Endodermal cell (in vitro differentiated cells): ENCODE data around the gene SLC6A18. TPM values are rescaled to one million over a fixed set of nuclear protein-coding genes. Genes with fewer than 3 reads are reported as not detected.

ENCODE experiments used
- DNase-seq: peaks from one replicate; pipeline ENCODE4 v3.0.0-alpha.2; 2017
- H3K27ac ChIP-seq: 2 replicates; pipeline ENCODE4 v1.5.1; 2013; ENCODE audit warnings: mild to moderate bottlenecking, low read depth, low read length, moderate library complexity
- H3K27me3 ChIP-seq: 2 replicates; pipeline ENCODE4 v1.6.1; 2013; ENCODE audit warnings: mild to moderate bottlenecking, low read length, moderate library complexity; ENCODE audit not compliant: insufficient read depth, control insufficient read depth, poor library complexity, severe bottlenecking
- H3K36me3 ChIP-seq: 2 replicates; pipeline ENCODE4 v1.7.0; 2013; ENCODE audit warnings: mild to moderate bottlenecking, low read length, moderate library complexity; ENCODE audit not compliant: control insufficient read depth, insufficient read depth
- H3K4me1 ChIP-seq: one replicate; pipeline ENCODE4 v1.7.0; 2013; ENCODE audit warnings: low read length; ENCODE audit not compliant: control insufficient read depth, insufficient read depth
- H3K4me3 ChIP-seq: 2 replicates; pipeline ENCODE4 v1.5.1; 2013; ENCODE audit warnings: mild to moderate bottlenecking, low read length, moderate library complexity
- H3K9ac ChIP-seq: 2 replicates; pipeline ENCODE4 v1.6.1; 2013; ENCODE audit warnings: mild to moderate bottlenecking, low read length, moderate library complexity; ENCODE audit not compliant: poor library complexity, severe bottlenecking; ENCODE audit errors: extremely low read depth
- H3K9me3 ChIP-seq: 2 replicates; pipeline ENCODE4 v1.6.1; 2013; ENCODE audit warnings: mild to moderate bottlenecking, low read length, moderate library complexity; ENCODE audit not compliant: control insufficient read depth
- H3K27ac Mint-ChIP-seq: 2 replicates; pipeline ENCODE4 v1.8.0; 2020; ENCODE audit warnings: mixed read lengths
- H3K27me3 Mint-ChIP-seq: 2 replicates; pipeline ENCODE4 v1.8.0; 2021; ENCODE audit warnings: mild to moderate bottlenecking, mixed read lengths; ENCODE audit not compliant: insufficient read depth
- H3K36me3 Mint-ChIP-seq: 2 replicates; pipeline ENCODE4 v1.8.0; 2020; ENCODE audit warnings: low read depth, mixed read lengths
- H3K4me1 Mint-ChIP-seq: 2 replicates; pipeline ENCODE4 v1.8.0; 2020; ENCODE audit warnings: mixed read lengths
- H3K4me3 Mint-ChIP-seq: 2 replicates; pipeline ENCODE4 v1.8.0; 2020; ENCODE audit warnings: mild to moderate bottlenecking, moderate library complexity, mixed read lengths
- H3K9me3 Mint-ChIP-seq: 2 replicates; pipeline ENCODE4 v1.8.0; 2020; ENCODE audit warnings: mild to moderate bottlenecking, mixed read lengths
- WGBS, 2 experiments: methylation state at CpG; one replicate each; pipeline versions ENCODE4 v1.1.5 to v1.1.7; 2013; ENCODE audit warnings: missing lambda C conversion rate in 2 of 2, mixed read lengths in 1 of 2; ENCODE audit not compliant: insufficient coverage in 1 of 2, insufficient read length in 1 of 2; 5-methylcytosine and 5-hydroxymethylcytosine counted together
- long read RNA-seq, 4 experiments: library from polyadenylated mRNA in 2 of 4; library from RNA in 1 of 4; library from capped mRNA in 1 of 4; stranded (forward) in 3 of 4; unstranded in 1 of 4; transcript quantifications; one replicate each; pipeline ENCODE4 v2.0.0, GENCODE V29; 2020 to 2021; ENCODE audit warnings: inconsistent platforms in 1 of 4
- polyA plus RNA-seq, 2 experiments: library from polyadenylated mRNA; stranded (reverse); fragments of 50-300 nt; gene quantifications; one replicate each; pipeline ENCODE4 v1.2.3, GENCODE V29; 2013
- total RNA-seq, 2 donors: library from RNA; stranded (reverse); fragmentation: NEBNext Ultra II Directional in 1 of 2; extraction: Animal tissue kit (Norgen Biotek cat#: 25700) in 1 of 2; gene quantifications; 2 replicates in 1 of 2; 3 replicates in 1 of 2; pipeline ENCODE4 v1.2.1, GENCODE V29; 2021
- TF ChIP-seq, protein P1 (sequence below): fragments of 200-600 bp; sonication (generic); conservative IDR thresholded peaks from 2 replicates; pipeline ENCODE4 v1.5.0; 2021; ENCODE audit warnings: antibody characterized with exemption, mild to moderate bottlenecking

Gene SLC6A18, protein sequence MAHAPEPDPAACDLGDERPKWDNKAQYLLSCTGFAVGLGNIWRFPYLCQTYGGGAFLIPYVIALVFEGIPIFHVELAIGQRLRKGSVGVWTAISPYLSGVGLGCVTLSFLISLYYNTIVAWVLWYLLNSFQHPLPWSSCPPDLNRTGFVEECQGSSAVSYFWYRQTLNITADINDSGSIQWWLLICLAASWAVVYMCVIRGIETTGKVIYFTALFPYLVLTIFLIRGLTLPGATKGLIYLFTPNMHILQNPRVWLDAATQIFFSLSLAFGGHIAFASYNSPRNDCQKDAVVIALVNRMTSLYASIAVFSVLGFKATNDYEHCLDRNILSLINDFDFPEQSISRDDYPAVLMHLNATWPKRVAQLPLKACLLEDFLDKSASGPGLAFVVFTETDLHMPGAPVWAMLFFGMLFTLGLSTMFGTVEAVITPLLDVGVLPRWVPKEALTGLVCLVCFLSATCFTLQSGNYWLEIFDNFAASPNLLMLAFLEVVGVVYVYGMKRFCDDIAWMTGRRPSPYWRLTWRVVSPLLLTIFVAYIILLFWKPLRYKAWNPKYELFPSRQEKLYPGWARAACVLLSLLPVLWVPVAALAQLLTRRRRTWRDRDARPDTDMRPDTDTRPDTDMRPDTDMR
- total RNA-seq = not detected
- polyA plus RNA-seq (2013, experiment 1 of 2) = not detected
- not detected for polyA plus RNA-seq (2013, experiment 2 of 2)
- long read RNA-seq, experiment 1 = 0 reads
- long read RNA-seq, experiment 2 = 0 reads
- long read RNA-seq, experiment 3 = 0 reads
- long read RNA-seq, experiment 4 = 0 reads

- H3K9me3 Mint-ChIP-seq = no peaks in the 10 kb centered on the region
- H3K36me3 ChIP-seq = no peaks in the 10 kb centered on the region
- H3K4me1 Mint-ChIP-seq = no peaks in the 10 kb centered on the region
- no peak within 1 kb of the TSS for H3K27ac ChIP-seq
- no peaks in the 10 kb centered on the region for H3K27me3 Mint-ChIP-seq
- no peak within 1 kb of the TSS for H3K4me3 Mint-ChIP-seq
- no peak within 1 kb of the TSS for H3K9ac ChIP-seq
- H3K36me3 Mint-ChIP-seq = no peaks in the 10 kb centered on the region
- TF ChIP-seq, protein P1, sequence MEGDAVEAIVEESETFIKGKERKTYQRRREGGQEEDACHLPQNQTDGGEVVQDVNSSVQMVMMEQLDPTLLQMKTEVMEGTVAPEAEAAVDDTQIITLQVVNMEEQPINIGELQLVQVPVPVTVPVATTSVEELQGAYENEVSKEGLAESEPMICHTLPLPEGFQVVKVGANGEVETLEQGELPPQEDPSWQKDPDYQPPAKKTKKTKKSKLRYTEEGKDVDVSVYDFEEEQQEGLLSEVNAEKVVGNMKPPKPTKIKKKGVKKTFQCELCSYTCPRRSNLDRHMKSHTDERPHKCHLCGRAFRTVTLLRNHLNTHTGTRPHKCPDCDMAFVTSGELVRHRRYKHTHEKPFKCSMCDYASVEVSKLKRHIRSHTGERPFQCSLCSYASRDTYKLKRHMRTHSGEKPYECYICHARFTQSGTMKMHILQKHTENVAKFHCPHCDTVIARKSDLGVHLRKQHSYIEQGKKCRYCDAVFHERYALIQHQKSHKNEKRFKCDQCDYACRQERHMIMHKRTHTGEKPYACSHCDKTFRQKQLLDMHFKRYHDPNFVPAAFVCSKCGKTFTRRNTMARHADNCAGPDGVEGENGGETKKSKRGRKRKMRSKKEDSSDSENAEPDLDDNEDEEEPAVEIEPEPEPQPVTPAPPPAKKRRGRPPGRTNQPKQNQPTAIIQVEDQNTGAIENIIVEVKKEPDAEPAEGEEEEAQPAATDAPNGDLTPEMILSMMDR = no peak
- no peaks in the 10 kb centered on the region for H3K27me3 ChIP-seq
- DNase-seq = no peak
- H3K9me3 ChIP-seq = no peaks in the 10 kb centered on the region
- H3K4me3 ChIP-seq = no peak within 1 kb of the TSS
- H3K4me1 ChIP-seq = no peaks in the 10 kb centered on the region
- 83% methylated on average over 6 to 11 of the region's 11 CpGs for WGBS, 2 experiments
- no peak within 1 kb of the TSS for H3K27ac Mint-ChIP-seq
These were observed at the start of gene SLC6A18 for GRCh38 chr5:1225081-1225480. TSS of gene SLC6A18 (plus strand) at chr5:1225381. CDS start at chr5:1225478, 97 bp downstream.

- TF ChIP-seq, protein P1 = no peak
- H3K4me1 ChIP-seq = no peaks in the 10 kb centered on the region
- 91 to 92% methylated on average over 24 to 26 of the region's 26 CpGs for WGBS, 2 experiments
- H3K9me3 Mint-ChIP-seq = no peaks in the 10 kb centered on the region
- H3K9me3 ChIP-seq = no peaks in the 10 kb centered on the region
- H3K9ac ChIP-seq = no peak overlapping the region
- no peak for DNase-seq
- H3K27ac ChIP-seq = no peak overlapping the region
- no peak overlapping the region for H3K4me3 ChIP-seq
- H3K36me3 Mint-ChIP-seq = no peaks in the 10 kb centered on the region
- no peaks in the 10 kb centered on the region for H3K27me3 ChIP-seq
- no peaks in the 10 kb centered on the region for H3K4me1 Mint-ChIP-seq
- no peak overlapping the region for H3K4me3 Mint-ChIP-seq
- H3K27ac Mint-ChIP-seq = no peak overlapping the region
- H3K36me3 ChIP-seq = no peaks in the 10 kb centered on the region
- H3K27me3 Mint-ChIP-seq = peaks cover 2% of the 10 kb centered on the region
These were observed 49.2 kb upstream of the SLC6A18 start for GRCh38 chr5:1175801-1176472.
